SIG-M5 (cell line): ENCODE results near the gene EFHC1.
A peak's percentile ranks its signal among the peaks of the same experiment; 100 is the strongest.

Source experiments
- DNase-seq: peaks from one replicate; lab custom pipeline; 2025; lab: John Stamatoyannopoulos, UW

Gene EFHC1

DNA sequence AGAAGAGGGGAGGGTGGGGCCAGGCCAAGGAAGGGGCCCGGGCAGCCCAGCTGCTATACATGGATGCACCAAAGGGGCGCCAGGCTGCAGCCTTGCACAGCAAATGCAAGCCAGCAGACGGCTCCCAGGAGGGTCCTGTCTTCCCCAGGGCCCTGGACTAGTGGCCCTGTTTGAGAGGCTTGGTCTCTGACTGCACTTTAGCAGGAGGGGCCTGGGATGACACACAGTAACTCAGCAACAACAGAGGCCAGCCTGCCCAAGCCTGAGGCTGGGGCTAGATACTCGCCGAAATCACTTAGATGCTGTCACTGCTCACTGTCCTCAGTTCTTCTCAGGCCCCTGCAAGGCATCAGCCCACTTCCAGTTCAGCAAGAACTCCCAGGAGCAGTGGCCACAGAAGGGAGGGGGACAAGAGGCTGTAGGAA, 83.2 kb downstream of the EFHC1 start:
- DNase-seq = no peak

DNA sequence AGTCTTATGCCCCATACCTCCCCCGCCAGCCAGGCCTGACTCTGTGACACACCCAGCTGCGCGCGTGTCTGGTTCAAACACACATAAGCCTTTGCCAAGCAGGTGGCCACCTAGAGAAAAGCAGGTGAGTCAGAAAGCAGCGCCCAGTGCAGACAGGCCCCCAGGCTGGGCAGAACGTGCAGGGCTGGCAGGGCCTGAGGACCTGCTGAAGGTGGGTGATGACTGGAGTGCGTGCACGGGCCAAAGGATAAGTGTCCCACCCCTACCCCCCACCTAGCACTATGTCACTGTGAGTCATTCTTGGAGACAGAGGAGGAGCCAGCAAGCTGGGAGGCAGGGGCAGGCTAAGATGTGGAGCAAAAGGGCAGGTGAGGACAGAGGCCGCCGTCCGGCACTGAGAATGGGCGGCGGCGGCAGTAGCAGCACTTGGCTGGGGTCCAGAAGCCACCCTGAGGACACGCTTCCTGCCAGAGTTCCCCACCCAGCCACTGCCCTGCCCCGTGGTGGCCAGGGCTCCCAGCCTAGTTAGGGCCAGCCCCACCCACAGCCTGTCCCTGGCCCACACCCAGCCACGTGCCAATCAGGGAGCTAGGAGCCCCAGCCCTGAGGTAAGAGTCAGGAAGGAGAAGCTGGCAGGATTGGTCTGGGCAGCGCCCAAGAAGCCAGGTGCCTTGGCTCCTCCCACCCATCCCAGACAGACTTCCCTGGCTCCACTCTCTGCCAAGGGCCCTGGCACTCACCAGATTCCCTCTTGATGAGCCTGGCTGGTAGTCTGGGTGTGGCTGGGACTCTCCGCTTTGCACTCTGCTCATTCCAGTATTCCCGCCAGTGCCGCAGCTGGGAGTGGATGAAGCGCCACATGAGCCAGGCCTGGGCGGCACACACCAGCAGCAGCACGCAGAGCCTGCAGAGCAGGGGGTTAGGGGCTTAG, 84.0 kb downstream of the EFHC1 start:
- DNase-seq = no peak

DNA sequence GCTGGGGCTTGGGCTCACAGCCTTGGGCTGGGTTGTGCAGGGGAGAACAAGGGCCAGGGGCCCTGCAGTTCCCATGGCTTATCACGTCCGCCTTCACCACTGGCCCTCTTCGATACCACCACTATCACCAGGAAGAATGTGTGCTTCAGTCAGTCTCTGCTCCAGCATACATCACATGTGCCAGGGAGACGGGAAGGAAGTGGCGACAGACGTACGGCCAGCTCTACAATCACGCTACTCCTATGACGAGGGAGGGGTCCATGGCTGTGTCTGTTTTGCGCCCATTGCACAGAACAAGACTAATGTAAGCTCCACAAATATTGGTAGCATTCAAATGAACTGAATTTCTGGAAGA, 84.6 kb downstream of the EFHC1 start:
- DNase-seq = no peak

DNA sequence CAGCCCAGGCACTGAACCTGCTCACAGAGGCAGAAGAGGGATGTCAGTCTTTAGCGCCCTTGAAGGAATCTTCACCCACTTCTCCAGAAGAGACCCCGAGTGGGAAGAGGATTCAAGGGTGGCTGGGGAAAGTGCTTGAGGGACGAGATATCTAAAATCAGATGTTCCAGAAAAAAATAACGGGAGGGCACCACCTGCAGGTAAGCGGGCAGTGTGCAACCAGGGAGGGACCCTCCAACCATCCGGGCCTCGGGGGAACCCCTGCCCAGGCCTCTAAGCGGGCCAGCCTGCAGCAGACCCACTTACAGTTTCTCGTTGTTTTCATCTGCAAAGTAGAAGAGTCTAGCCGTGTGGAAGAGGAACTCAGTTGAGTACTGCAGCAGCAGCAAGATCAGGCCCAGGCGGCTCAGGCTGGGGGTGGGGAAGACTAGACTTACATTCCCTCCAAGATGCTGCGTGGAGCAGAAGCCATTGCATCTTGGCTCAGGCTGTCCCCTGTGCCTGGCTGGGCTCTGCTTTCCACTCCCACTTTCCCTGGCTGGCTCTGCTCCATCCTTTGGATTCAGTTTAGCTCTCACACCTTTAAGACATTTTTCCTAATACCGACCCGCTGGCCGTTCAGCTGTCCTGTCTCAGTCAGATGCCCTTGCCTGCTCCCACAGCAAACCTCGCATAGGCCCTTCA, 85.7 kb downstream of the EFHC1 start:
- no peak for DNase-seq

DNA sequence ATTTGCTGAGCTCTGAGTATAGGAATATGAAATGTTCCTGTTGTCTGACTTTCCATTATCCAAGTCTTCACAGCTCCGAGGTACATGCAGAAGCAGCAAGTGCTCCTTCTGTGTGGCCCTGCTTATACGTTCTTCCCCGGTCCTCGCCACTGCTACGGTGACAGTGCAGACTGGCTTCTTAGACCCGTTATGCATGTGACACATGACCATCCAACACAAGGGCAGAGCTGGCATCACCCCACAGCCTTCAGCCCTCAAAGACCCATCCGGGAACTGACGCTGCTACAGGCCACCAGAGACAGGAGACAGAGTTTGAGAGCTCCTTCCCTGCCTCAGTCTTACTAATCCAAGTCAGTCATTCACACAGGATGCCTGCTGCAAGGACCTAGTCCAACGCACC, 86.3 kb downstream of the EFHC1 start:
- no peak for DNase-seq

DNA sequence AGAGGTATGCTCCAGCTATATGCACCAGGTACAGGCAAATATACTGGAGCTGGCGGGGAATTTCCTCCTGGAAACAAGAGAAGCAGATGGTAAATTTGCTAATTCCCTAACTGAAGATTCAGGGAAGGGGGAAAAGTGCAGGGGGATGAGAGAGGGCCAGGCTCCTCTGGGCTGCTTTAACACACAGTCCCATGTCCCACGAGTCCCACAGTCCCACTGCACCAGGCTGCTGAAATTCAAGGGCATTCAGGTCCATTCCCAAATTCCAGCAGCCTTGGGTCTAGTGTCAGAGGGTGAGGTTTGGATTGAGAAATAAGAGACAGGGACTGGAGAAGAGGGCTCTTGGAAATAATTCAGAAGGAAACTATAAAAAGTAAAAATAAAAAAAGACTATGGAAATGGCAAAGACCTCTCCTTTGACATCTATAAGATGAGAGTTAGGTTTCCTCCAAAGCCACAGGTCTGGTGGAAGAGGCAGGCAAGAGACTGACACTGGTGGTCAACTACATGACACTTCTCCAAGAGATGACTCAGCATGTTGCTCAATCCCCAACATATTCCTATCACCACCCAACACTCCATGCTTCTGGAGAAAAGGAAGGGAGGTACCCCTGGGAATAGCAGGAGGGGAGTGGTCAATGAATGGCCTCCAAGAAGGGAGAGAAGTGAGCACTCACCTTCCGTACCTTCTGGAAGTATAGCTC, 87.6 kb downstream of the EFHC1 start:
- no peak for DNase-seq

DNA sequence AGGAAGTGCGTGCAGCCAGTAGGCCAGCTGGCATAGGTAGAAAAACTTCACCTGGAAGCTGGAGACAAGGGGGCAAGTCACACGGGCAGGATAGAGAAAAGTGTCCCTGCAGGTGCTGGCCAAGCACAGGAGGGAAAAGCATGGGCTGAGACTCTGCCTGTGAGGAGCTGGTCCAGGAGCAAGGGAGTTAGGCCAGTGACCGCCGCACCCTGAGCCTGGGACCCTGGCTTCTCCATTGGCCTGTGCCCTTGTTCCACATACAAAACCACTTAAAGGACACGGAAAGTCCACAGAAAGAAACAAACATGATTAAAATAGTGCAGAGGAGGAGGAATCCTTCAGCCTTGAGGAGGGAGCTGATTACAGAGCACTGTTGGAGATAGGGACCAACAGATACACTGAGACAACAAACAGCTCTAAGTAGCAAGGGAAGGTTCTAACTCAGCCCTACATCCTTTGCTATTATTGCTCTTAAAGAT, 88.2 kb downstream of the EFHC1 start:
- DNase-seq = no peak

DNA sequence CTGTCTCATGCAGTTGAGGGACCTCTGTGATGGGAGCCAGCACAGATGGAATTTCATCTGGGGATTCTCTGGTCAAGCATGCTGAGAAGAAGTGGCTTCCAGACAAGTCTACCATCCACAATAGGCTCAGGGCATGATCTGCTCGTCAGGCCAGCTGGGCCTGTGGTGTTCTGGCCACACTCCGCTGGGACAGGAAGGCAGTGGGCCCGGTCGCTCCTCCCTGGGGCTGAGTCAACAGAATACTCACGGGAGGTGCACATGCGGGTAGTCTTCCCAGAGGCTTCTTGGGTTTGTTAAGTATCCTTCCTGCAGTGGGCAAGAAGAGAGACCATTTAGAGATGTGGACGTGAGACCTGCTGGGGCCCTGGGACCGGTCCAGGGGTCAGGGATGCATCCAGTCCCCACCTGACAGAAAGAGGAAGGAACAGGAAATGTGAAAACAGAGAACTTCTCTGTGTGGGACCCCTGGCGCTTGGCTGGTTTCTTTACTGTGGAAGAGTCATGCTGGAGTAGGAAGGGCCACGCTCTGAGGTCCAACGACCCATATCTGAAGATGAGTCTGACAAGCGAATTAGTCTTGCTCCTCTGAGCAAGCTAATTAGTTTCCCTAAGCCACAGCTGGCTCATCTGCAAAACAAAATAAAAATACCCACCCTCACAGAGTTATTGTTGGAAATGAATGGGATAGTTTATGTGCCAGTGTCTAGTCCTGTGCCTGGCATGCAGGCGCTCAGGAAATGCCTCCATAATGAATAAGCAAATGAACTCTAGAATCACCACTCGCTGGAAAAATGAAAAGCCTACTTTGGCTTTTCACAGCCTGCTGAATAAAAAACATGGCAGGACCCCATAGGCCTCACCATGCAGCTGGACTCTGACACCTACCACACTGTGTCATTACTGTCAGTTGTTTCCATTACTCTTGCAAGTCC, 89.4 kb downstream of the EFHC1 start:
- no peak for DNase-seq

DNA sequence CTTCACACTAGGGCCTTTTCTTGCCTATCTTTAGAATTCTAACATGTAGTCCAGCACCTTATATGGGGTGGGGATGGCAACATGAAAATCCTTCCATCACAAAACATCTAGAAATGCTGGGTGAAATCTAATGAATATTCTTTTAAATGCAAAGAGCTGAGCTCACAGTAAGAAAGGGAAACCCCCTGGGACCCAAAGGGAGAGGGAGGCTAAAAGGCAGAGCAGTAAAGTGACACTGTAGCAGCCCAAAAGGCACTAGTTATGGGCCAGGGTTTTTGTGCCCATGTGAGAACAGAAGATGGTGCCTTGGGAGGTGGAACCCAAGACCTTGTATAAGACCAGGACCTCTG, 90.0 kb downstream of the EFHC1 start:
- no peak for DNase-seq

DNA sequence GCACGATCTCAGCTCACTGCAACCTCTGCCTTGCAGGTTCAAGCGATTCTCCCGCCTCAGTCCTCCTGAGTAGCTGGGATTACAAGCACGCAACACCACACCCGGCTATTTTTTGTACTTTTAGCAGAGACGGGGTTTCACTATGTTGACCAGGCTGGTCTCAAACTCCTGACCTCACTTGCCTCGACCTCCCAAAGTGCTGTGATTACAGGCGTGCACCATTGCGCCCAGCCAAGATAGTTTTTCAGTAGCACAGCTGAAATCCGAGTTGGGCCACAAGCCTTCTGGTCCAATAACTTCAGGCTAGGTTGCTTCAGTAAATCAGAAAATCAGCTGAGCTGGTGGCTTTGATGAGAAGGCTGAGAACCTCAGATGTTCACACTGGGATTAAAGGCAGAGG, 91.0 kb downstream of the EFHC1 start:
- no peak for DNase-seq

DNA sequence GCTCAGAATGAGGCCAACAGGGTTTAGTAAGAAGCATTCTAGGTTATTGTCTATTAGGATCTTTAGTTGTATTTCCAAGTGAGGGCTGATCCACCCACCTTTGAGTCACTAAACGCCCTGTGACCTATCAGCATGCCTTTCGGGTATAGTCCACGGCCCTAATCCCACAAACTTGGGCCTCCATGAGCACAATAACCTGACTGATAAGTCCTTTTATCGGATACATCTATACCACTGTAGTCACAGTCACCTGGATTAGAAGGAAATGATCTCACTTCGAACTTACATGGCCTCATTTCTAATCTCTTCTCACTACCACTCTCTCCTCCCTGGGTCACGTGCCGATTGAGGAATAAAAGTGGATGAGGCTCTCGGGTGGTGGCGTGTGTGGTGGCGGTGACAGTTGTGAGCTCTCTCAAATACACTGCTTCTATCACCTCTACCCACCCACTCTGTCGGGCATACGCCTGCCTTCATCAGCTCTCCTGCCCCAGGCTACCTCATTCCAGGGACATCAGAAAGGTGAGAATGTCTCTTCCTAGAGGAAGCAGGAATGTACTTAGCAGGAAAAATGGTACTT, 91.5 kb downstream of the EFHC1 start:
- DNase-seq = no peak

DNA sequence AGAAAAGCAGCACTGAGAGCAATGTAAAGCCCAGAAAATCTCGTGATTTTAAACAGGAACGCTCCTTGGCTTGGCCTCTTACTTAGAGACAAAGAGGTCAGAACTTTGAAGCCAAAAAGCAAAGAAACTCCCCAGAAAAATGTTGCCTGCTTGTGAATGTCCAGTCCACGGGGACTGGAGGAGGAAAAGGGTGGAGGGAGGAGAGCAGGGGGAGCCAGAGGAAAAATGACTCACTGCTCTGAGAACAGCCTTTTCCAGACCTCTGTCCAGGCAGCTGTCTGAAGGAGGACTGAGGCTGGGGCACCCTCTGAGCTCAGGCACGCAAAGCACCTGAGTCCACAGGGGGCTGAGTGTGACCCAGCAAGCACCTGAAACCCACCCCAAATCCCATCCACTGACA, 92.1 kb downstream of the EFHC1 start:
- DNase-seq = no peak

DNA sequence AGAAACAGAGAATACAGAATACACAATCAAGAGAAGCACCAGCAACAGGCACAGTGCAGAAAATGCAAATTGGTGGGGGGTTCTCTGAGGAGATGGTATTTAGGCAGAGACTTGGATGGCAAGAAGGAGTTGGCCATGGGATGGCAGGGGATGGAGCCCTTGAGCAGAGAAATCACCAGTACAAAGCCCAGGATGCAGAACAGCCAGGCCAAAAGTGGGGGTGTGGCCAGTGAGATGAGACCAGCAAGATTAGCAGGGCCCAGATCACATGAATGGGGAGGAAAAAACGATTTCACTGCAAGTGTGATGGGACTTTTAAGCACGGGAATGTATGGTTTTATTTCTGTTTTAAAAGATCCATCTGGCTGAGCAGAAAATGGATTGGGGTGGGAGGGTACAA, 93.3 kb downstream of the EFHC1 start:
- no peak for DNase-seq

DNA sequence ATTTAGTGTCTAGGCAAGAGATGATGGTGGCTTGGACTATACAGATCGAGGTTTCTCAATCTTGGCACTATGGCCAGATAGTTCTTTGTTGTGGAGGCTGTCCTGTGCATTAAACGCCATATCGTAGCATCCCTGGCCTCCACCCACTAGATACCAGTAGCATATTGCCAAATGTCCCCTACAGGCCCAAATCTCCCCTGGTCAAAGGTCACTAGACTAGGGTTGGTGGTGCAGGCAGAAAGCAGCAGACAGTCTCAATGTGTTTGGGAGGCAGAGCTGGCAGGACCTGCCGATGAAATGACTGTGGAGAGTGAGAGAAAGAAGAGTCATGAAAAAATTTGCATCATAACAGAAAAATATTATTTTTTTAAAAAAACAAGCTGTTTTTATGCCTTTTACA, 93.8 kb downstream of the EFHC1 start:
- DNase-seq = no peak

DNA sequence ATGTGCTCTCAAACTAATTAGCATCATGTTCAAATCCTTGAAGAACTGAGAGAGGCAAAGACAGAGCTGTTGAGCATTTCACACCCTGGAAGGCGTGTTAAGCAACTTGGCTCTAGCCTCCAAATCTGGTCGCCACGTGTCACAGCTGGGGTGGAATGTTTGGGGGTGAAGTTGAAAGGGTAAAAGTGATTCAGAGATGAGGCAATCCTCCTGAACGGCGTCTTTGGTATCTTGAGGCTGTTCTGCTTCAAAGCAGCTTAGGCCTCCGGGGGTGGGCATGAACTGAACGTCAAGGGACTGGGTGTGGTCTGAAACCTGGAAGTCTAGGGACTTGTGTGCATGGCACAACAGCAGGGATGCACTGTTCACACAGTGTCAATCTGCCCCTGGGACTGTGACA, 94.4 kb downstream of the EFHC1 start:
- DNase-seq = peak; percentile 57

DNA sequence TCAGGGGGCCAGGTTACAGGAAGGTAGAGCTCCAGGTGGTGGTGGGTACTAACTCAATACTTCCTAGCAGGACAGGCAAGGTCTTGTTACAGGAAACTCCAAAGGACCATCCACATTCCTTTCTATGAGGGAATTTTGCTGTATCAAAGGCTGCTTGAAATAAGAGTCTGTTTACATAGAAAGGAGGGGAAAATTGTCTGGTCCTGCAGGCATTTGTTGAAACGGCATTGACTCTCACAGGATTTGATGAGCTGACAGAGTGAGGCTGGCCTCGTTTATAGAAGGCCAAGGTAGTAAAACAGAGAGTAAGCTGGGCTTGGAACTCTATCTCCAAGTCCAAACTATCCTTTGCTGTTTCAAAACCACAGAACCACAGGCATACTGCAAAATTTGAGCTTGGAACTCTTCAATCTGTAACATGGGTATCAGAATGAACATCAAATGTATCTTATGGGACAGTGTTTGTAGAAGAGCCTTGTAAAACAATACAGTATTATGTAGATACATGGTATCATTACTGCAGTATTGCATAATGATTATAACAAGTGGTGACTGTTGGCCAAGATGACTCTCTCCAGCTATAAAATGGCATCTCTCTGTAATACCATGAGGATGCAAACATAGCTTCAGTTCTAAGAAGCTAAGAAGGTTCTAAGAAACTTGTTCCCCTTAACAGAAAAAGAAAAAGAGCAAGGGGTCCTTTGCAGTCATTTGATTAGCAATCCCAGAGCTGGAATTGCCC, 95.2 kb downstream of the EFHC1 start:
- no peak for DNase-seq

DNA sequence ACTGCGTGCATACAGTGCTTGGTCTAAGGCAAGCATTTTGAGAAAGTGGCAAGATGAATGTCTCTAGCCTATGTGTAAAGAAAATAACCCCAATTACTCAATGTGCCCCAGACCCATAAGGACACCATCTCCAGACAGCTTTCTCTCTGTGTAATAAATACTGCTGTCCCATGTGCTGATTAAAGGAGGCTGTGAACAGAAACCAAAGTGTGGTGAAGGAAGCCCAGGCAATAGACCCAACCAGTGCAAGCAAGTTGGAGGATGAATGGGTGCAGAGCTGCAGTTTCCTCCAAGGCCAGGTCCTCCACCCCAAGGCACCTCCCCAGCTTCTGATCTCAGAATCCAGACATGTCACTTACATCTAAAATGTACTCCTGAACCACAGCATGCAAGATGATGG, 96.1 kb downstream of the EFHC1 start:
- no peak for DNase-seq

DNA sequence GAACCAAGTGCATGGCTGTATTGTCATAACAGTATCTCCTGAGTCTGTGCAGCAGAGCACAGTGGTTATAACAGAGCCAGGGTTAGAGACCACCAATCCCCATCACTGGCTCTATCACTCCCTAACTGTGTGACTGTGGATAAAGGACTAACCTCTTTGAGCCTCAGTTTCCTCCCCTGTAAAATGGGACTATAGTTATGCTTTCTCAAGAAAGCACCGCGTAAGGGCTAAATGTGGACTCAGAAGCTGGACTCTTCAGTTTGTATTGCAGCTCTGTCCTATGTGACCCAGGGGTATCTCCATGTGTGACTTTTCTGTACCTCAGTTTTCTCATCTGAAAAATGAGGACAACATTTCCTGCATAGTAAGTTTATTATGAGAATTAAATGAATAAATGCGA, 96.8 kb downstream of the EFHC1 start:
- no peak for DNase-seq

DNA sequence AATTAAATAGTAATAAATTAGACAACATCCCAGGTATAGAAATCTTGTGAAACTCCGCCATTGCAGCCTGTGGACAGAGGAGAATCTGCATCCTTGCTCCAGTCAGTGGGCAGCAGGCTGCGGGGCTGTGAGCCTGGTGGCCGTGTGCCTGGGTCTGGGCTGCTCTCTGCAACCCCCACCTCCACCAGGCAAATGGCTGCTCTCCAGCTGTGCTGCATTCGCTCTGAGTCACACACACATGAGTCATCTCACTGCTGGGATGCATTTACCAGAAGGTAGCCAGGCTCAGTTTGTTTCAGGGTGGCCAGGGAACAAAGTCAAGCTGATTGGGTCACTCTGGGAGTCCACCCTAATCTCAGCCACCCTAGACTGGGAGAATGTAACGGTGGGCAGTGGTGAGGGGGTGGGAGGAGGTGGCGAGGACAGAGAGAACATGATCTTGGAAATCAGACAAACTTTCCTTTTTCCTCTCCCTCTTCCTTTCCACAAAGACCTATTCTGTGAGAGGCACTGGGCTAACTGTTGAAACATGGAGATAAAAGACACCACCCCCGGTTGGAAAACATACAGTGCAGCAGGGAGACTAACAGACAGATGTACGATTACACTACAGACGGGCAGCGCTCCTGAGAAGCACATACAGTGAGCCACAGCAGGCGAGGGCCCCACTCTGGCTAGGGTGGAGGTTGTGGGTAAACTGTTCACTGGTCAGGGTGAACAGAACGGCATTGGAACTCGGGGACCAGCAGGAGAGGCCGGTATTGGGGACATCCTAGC, 97.5 kb downstream of the EFHC1 start:
- no peak for DNase-seq
